Endometrial microvascular endothelial cells (primary cell): Measurements from ENCODE around the gene MRE11. TPM values are rescaled to one million over a fixed set of nuclear protein-coding genes. Genes with fewer than 3 reads are reported as not detected.
"Not testable (repeated sequence)": the region's sequence is repeated elsewhere in the genome, so short reads cannot be mapped to it uniquely, and the experiment has no call there.

ENCODE experiments used
- in situ Hi-C: cut with HindIII; loops from 2 replicates; pipeline ENCODE4 v1.10.0; 2017; ENCODE audit warnings: low sequenced_read_pairs, low pct_unique_long_range_greater_than_20kb; ENCODE audit errors: inconsistent ontology term
- total RNA-seq: library from RNA; depleted of rRNA; stranded (reverse); fragments of >200 nt; gene quantifications from one replicate; pipeline ENCODE4 v1.2.3, GENCODE V29; 2015; ENCODE audit errors: inconsistent ontology term

MRE11 gene
- total RNA-seq, 1 donor from 2014 or later, result 17.7 TPM

DNA sequence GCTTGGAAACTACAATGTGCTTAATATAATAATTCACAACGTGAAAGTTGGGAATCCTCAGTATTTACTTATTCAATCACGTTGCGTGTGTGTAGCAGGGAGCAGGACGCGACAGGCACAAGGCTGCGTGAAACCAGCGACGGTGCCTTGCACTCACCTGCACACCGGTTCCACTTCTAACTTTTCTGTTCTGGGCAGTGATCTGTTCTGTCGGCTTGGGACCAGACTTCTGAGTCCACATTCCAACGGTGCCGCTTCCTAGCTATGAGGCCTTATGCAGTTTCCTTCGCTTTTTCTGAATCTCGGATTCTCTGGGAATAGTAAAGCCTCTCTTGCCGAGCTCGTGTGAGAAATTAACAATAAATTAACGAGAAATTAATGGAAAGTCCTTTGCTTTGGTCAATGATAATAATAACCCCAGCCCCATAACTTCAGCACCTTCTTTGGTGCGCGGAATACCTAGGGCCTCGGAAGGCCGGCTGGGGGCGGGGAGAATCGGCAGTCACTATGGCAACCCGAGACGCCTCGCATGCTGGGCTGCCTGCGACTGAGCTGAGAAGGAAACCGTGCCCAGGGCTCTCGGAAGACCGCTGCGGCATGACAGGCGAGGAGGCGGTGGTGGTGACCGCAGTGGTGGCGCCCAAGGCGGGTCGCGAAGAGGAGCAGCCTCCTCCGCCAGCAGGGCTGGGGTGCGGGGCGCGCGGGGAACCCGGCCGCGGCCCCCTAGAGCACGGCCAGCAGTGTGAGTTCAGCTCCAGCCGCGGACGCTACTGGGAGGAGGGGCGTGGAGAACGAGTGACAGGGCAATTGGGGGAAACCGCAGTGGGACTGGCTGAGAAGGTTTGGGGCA lies 18.5 kb upstream of the MRE11 start, which contains the start of gene C11orf97:
C11orf97 (plus strand) TSS at position 530 of the 850 bp plus-strand sequence; CDS start at position 598, 68 bp downstream.
- in situ Hi-C loops, result no loop called here

DNA sequence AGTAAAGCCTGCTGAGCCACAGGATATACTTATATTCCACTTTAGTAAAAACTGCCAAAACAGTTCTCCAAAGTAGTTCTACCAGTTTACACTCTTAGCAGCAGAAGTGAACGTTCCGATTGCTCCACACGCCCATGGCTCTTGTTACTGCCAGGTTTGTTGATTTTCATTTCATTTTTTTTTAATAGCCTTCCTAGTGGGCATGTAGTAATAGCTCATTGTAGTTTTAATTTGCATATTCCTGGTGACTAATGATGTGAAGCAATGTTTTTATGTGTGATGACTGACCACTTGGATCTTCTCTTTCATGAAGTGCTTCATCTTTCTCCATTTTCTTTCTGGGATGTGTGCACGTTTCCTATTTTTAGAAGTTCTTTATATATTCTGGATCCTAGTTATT lies 13.8 kb upstream of the MRE11 start:
- in situ Hi-C loops, result no loop called here

- in situ Hi-C loops, result not testable (repeated sequence)
These were observed 12.9 kb upstream of the MRE11 start for GRCh38 chr11:94506513-94506912.

GRCh38 chr11:94504689-94505293 lies 11.1 kb upstream of the MRE11 start:
- in situ Hi-C loops, result no loop called here

DNA sequence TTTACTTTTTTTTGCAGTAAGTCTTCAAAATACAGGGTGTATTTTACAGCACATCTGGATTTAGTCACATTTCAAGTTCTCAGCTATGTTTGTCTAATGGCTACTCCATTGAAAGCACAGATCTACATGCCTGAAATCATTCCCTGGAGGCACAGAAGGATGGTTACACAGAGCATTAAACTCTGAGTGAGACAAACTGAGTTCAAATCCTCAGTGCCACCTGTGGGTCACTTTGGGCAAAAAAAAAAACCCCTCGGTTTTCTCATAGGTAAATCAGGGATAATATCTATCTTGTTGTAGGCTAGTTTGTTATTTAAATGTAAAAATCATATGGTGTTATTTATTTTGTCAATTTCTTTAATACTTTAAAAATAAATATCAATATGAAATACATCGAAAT lies 7.9 kb upstream of the MRE11 start:
- in situ Hi-C loops, result no loop called here

GRCh38 chr11:94500181-94500580 lies 6.5 kb upstream of the MRE11 start:
- in situ Hi-C loops, result no loop called here

DNA sequence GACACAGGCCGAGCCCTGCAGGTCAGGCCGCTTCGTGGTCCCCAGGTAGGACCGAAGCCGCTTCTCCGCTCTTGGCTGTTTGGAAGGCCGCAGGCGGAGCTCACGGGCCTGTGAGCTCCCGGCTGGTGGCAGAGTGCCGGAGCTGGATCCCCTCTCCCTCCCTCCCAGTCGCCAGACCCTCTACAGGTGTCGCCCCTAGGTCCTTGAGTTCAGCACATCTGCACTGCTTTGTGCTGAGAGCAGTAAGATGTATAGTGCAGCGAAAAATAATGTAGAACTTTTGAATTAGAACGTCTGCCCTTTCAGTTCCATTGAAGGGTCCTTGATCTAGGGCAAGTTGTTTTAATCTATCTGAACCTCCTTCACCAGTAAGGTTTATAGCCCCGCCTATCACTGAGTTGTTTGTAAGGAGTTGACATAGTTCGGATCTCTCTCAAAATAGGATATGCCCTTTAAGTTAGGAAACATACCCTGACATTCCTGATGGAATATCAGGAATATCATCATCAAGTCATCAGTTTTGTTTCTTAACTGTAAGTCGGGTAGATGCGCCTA lies 559 bp upstream of the MRE11 start:
- in situ Hi-C loops, result no loop called here

GRCh38 chr11:94486068-94486467 lies 7.6 kb downstream of the MRE11 start:
- in situ Hi-C loops, result no loop called here

DNA sequence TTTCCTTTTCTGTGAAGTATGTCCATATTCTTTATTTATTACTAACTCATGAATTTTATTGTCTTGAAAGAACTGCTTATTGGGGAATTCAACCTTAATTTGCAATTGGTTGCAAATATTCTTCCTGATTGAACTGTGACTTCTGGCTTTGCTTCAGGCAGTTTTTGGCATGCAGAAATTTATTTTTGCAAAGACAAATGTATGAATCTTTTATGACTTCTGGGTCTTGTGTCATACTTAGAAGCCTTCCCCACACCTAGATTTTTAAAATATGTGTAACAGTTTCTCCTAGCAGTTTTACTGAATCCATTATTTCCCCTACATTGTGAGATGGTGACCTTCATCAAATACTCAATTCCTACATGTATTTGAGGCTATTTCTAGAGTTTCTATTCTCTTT lies 12.3 kb downstream of the MRE11 start:
- in situ Hi-C loops, result no loop called here

DNA sequence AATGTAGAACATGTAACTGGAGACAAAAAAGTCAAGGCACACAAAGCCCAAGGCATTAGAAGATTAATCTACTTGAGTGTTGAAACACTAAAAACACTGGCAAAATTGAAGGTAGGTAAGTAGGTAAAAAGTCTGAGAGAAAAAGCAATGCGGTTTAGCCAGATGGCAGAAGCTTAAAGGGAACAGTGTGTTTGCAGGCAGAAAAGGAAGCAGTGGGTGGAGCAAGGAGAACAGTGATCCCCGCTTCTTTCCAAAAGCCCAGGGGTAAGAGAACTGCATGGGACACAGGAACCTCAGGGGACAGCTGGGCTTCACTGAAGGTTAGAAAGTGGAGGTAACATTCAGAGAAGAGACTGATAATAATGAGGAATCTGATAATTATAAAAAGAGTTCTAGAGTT lies 16.0 kb downstream of the MRE11 start:
- in situ Hi-C loops, result no loop called here

DNA sequence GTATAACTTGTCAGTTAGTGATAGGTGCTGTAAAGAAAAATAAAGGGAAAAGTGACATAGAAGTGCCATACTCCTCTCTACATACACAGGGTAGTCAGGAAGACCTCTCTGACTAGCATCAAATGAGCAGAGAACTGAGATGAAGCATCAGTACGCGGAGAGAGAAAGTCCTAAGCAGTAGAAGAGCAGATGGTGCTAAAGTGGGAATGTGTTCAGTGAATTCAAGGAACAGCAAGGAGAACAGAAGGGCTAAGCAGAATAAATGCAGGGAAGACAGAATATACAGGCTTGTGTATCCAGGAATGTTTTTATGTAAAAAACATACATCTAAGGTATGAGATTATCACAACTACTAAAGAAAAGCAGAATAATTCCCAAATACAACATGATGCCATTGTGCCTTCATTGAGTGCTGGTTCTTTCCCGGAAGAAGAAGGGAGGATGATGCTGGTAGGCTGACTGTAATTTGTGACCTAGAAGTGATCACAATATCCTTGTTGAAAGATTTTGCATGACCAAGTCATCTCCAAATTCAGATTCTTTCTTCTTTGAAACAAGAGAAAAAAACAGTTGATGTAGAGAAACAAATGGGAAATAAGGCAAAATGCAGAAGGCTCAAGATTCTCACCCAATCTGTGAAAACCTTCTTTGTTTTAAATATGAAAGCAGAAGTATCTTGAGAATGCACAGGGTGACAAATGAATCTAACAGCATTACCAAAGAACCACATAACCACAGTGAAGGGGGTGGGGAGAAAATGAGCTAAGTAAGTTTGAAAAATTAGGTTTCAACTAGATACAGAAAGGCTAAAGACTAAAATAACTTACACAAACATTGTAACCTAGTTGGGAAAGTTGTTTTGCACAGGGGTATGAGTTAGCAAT lies 20.5 kb downstream of the MRE11 start:
- in situ Hi-C loops, result no loop called here

GRCh38 chr11:94469416-94469815 lies 24.2 kb downstream of the MRE11 start:
- in situ Hi-C loops, result no loop called here

DNA sequence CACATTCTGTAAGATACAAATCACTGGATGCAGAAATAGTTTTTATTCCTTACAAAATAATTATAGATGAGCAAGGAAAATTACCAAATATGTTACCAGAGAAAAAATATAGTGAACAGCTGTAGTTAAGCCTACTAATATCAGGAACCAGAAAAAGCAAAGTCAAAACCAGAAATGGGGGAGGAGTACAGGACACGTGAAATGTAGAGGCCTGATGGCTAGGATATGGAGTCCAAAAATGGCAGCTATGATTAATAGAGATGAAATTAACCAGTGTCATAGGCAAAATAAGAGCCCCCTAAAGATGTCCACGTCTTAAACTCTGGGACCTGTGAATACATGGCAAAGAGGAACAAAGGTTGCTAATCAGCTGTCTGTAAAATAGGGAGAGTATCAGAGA lies 34.1 kb downstream of the MRE11 start:
- in situ Hi-C loops, result no loop called here

- in situ Hi-C loops, result no loop called here
These were observed 36.3 kb downstream of the MRE11 start for GRCh38 chr11:94457118-94458029.

DNA sequence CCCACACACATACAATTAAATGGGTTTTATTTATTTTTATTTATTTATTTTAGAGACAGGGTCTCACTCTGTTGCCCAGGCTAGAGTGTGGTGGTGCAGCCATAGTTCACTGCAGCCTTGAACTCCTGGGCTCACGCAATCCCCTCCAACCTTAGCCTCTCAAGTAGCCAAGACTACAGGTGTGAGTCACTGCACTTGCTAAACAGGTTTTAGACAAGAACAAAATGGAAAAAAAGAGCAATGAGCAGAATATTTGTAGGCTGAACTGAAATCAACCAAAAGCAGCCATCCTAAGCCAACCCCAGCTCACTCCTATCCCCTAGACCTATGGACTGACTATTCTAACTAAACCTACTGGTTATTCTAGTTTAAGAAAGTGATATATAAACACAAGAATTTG lies 37.8 kb downstream of the MRE11 start:
- in situ Hi-C loops, result no loop called here

DNA sequence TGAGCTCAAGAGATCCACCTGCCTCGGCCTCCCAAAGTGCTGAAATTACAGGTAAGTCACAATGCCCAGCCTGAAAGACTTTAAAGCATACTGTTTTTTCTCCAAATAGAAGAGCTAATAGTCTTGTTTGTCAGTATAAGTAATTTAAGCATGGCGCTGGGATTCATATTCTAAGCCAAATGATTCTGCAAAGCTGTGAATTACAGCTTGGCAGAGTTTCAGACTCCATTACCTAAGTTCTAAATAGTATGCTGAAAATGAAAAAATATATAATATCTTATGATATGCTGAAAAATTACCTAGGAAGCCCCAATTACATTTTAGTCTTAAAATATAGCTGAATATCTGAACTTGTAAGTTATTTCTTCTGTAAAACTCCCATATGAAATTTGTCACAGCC lies 39.3 kb downstream of the MRE11 start:
- in situ Hi-C loops, result no loop called here

DNA sequence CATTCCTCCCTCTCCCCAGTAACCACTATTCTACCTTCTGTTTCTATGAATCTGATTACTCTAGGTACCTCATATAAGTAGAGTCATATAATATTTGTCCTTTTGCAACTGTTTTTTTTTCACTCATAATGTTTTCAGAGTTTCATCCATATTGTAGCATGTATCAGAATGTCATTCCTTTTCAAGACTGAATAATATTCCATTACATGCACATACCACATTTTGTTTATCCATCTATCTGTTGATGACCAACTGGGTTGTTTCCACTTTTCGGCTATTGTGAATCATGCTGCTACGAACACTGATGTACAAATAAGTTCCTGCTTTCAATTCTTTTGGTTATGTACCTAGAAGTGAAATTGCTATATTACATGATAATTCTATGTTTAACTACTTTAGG lies 40.7 kb downstream of the MRE11 start:
- in situ Hi-C loops, result no loop called here

DNA sequence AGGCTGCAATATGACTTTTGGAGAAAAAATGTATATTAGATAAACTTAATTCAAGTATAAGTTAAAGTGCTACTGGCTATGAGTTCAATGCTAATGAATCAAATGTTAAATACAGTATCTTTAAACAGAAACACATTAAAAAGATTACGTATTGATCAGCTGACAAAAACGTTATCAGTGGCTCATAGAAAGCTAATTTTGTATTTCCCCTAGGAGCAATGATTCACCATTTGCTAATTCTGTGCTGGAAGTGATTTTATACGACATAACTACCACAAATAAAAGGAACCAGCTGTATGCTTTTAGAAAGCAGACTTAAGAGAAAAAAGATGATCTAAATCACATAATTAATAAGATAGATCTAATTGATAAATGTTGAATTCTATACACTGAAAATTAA lies 43.6 kb downstream of the MRE11 start:
- in situ Hi-C loops, result no loop called here
